Hippocampal formation (tissue), 2 donors: ENCODE data around the gene TIFAB.

Experiments used
- DNase-seq, 2 donors: peaks; one replicate each; lab custom pipeline; 2025; lab: John Stamatoyannopoulos, UW

Gene TIFAB

GRCh38 chr5:135481909-135482311 lies 29.8 kb upstream of the TIFAB start:
- no peak for DNase-seq

GRCh38 chr5:135481387-135481786 lies 29.2 kb upstream of the TIFAB start:
- DNase-seq: no peak

- no peak for DNase-seq
These were observed 28.4 kb upstream of the TIFAB start for GRCh38 chr5:135480511-135480910.

- DNase-seq: no peak
These were observed 26.8 kb upstream of the TIFAB start for GRCh38 chr5:135478938-135479337.

GRCh38 chr5:135477613-135478066 lies 25.5 kb upstream of the TIFAB start:
- no peak for DNase-seq

GRCh38 chr5:135476615-135477581 lies 24.7 kb upstream of the TIFAB start:
- DNase-seq: no peak

- no peak for DNase-seq
These were observed 22.0 kb upstream of the TIFAB start for GRCh38 chr5:135473956-135474670.

- DNase-seq: no peak
These were observed 20.0 kb upstream of the TIFAB start for GRCh38 chr5:135472141-135472540.

- DNase-seq: no peak
These were observed 19.6 kb upstream of the TIFAB start for GRCh38 chr5:135471726-135472125.

- DNase-seq: no peak
These were observed 17.8 kb upstream of the TIFAB start for GRCh38 chr5:135469911-135470310.

GRCh38 chr5:135468541-135468940 lies 16.4 kb upstream of the TIFAB start:
- no peak for DNase-seq

GRCh38 chr5:135467871-135468485 lies 15.8 kb upstream of the TIFAB start:
- no peak for DNase-seq

GRCh38 chr5:135467051-135467625 lies 15.0 kb upstream of the TIFAB start:
- no peak for DNase-seq

GRCh38 chr5:135466178-135467050 lies 14.3 kb upstream of the TIFAB start:
- DNase-seq: peak; percentile 52 to 71

GRCh38 chr5:135465391-135466122 lies 13.4 kb upstream of the TIFAB start:
- no peak for DNase-seq

GRCh38 chr5:135462304-135462703 lies 10.2 kb upstream of the TIFAB start:
- peak; percentile 22 to 23 for DNase-seq

GRCh38 chr5:135461481-135462151 lies 9.5 kb upstream of the TIFAB start:
- DNase-seq: no peak

GRCh38 chr5:135460246-135461033 lies 8.3 kb upstream of the TIFAB start:
- DNase-seq: no peak

- DNase-seq: no peak
These were observed 6.8 kb upstream of the TIFAB start for GRCh38 chr5:135458921-135459331.
